Measurements from ENCODE around the gene DEDD2. TPM values are rescaled to one million over a fixed set of nuclear protein-coding genes. Genes with fewer than 3 reads are reported as not detected.

The DEDD2 gene
- total and polyA plus RNA-seq, 8 donors = 9.7 to 25.4 (median 13.7) TPM

GRCh38 chr19:42203700-42204099 is 13.8 kb downstream of the DEDD2 start:
- Histone ChIP-seq H3K36me3 (peaks cover 0 to 54% (median 16%) of the 10 kb centered on the region in 3 donors), H3K27ac (no peak overlapping the region), H3K27me3 (no peaks in the 10 kb centered on the region), H3K9me3 (no peaks in the 10 kb centered on the region), H3K4me3 (no peak overlapping the region), H3K4me1 (peaks cover 0 to 5% (median 0%) of the 10 kb centered on the region in 3 donors)
- intact Hi-C loops (cut with DNase I) = no loop called here
- no peak for TF ChIP-seq CTCF (IDR thresholded peaks at IDR 0.05)
- ATAC-seq (no peak), DNase-seq (no peak), FAIRE-seq (no peak)
- 92 to 100% methylated on average over 2 of the region's 2 CpGs for WGBS, 2 donors

- TF ChIP-seq CTCF (IDR thresholded peaks at IDR 0.05) = no peak
- Histone ChIP-seq H3K9me3 (no peaks in the 10 kb centered on the region), H3K27ac (peak overlapping the region in 2 of 4 donors; percentile 64 to 73), H3K36me3 (peaks cover 0 to 50% (median 18%) of the 10 kb centered on the region in 3 donors), H3K4me3 (no peak overlapping the region), H3K27me3 (no peaks in the 10 kb centered on the region), H3K4me1 (peaks cover 0 to 5% (median 0%) of the 10 kb centered on the region in 3 donors)
- DNase-seq (no peak), ATAC-seq (no peak), FAIRE-seq (no peak)
- intact Hi-C loops (cut with DNase I) = no loop called here
- 81 to 87% methylated on average over 5 of the region's 5 CpGs for whole genome bisulfite sequencing, 2 donors
These were observed 15.1 kb downstream of the DEDD2 start for GRCh38 chr19:42202290-42202880.

GRCh38 chr19:42201489-42202289 is 15.8 kb downstream of the DEDD2 start:
- no peak overlapping the region for H3K4me3 ChIP-seq
- peak in 3 of 4 donors; percentile 24 to 75 (median 61) for ATAC-seq
- no peaks in the 10 kb centered on the region for H3K27me3 ChIP-seq
- H3K27ac ChIP-seq = peak overlapping the region in 2 of 4 donors; percentile 64 to 73
- intact Hi-C loops (cut with DNase I) = no loop called here
- no peak for TF ChIP-seq CTCF (IDR thresholded peaks at IDR 0.05)
- FAIRE-seq = no peak
- peaks cover 0 to 44% (median 15%) of the 10 kb centered on the region in 3 donors for H3K36me3 ChIP-seq
- no peaks in the 10 kb centered on the region for H3K9me3 ChIP-seq
- no peak for DNase-seq
- H3K4me1 ChIP-seq = peaks cover 0 to 5% (median 0%) of the 10 kb centered on the region in 3 donors
- 70 to 76% methylated on average over 6 of the region's 6 CpGs for WGBS, 2 donors

GRCh38 chr19:42200116-42200715 is 17.3 kb downstream of the DEDD2 start:
- peak overlapping the region in 1 of 4 donors; percentile 4 for H3K27ac ChIP-seq
- no peaks in the 10 kb centered on the region for H3K27me3 ChIP-seq
- intact Hi-C loops (cut with DNase I) = no loop called here
- H3K36me3 ChIP-seq = peaks cover 0 to 34% (median 15%) of the 10 kb centered on the region in 3 donors
- ATAC-seq (no peak), FAIRE-seq (no peak), DNase-seq (no peak)
- H3K4me1 ChIP-seq = peaks cover 0 to 5% (median 0%) of the 10 kb centered on the region in 3 donors
- WGBS, 2 donors = 81 to 92% methylated on average over 5 of the region's 5 CpGs
- no peak overlapping the region for H3K4me3 ChIP-seq
- no peak for TF ChIP-seq CTCF (IDR thresholded peaks at IDR 0.05)
- no peaks in the 10 kb centered on the region for H3K9me3 ChIP-seq

Measured in pancreas (tissue), 10 donors.